Right renal pelvis (tissue), 4 donors: ENCODE data around the gene ZNF621. TPM values are rescaled to one million over a fixed set of nuclear protein-coding genes. Genes with fewer than 3 reads are reported as not detected.

ENCODE experiments used
- DNase-seq, 4 donors: peaks; one replicate each; pipeline ENCODE4 v3.0.0-alpha.2; 2013; ENCODE audit warnings: low read depth in 4 of 4, low spot score in 3 of 4, missing footprints in 1 of 4
- polyA plus RNA-seq, 4 donors: library from polyadenylated mRNA; unstranded; fragments of 120-200 nt; gene quantifications; one replicate each; pipeline ENCODE4 v1.2.1, GENCODE V29; 2013; ENCODE audit not compliant: insufficient read length in 4 of 4

The ZNF621 gene
- polyA plus RNA-seq: 10 to 100 TPM; 21.8 to 30.7 (median 24.5) TPM

DNA sequence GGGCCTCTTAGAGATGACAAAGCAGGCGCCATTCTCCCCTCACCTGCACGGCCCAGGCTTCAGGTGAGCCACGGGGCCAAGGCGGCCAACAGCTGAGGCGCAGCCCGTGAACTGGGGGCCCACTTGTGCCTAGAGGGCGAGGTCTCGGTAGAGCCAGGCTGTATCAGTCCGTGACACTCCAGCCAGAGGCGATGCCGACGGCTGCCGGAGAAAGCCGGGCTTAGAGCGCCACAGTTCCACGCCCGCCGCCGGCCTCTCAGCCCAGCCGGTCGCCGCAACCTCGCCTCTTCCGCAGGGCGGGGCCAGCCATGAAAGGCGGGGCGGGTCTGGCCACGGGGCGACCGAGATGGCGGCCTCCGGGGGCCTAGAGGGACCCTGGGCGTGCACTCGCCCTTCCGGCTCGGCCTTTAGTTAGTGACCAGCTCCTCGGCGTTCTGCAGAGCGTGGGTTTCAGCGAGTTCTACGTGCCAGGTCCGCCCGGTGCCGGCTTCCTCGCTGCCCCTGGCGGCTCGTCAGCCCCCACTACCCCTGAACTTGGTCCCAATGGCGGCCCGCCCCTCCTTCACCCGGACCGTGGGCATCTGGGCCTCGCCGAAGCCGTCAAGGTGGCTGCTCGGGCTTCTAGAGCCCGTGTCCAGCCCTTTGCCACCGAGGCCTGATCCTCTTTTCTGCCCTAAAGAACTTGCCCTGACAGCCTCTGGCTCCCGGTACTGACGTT lies at the start of gene ZNF621:
TSS of gene ZNF621 (plus strand) at position 393 of the 718 bp plus-strand sequence. CDS start 881 bp downstream, outside the sequence.
- DNase-seq: peak; percentile 69 to 78 (median 74)

DNA sequence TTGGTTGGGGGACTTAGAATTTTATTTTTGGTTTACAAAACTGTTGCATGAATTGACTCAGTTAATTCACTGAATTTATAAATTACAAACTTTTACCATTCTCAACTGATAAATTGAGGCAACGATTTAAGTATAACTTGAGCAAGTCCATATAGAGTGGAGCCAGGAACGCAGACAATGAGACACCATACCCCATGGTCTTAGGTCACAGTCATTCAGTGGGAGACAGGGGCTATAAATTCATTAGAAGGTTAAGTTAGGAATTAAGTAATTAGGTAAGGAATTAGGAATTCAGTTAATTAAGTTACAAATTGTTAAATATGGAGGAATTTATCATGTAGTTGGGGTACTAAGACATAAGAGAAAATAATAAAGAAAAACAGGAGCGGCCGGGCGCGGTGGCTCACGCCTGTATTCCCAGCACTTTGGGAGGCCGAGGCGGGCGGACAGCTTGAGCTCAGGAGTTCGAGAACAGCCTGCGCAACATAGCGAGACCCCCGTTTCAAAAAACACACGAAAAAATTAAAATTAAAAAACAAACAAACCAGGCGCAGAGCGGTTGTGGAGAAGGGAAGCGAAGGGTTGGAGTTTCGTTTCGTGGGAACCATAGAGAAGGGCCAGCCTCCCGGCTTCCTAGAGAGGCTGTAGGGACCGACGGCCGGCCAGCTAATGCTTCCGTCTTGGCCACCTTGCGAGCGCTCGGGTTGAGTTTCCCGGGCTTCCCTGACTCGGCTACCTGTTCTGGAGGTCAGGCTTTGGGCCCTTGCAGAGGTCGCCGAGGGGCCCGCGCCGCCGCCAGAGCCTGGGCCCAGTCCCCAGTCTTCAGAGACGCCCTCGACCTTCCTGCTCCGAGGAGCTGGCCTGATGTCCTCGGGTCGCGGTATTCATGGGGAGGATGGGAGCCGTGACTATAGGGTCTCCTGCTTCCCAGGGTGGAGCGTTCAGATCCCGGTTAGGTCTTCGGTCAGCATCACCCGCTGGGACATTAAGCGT lies 48.0 kb upstream of the ZNF621 start, which contains the start of gene ZNF619:
TSS of gene ZNF619 (plus strand) at position 645 of the 993 bp plus-strand sequence. CDS start 858 bp downstream, outside the sequence.
- peak in 3 of 4 donors; percentile 56 to 59 (median 57) for DNase-seq

DNA sequence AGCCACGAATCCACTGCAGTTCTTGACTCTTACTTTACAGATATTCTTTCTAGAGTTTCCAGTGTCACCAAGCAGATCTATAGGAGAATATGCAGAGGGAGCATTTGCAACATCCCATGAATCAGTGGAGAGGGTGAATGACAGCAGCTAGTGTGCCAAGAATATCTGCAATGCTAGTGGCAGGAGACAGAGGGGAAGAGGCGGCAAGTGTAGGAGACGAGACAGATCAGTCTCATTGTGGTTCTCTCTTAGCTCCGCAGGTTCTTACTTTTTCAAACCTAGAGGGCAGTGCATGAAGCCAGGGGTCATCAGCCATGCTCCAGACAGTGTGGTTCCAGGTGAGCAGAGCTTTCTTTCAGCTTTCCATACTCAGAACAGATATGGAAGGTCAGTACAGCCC lies 47.1 kb upstream of the ZNF621 start:
- no peak for DNase-seq

DNA sequence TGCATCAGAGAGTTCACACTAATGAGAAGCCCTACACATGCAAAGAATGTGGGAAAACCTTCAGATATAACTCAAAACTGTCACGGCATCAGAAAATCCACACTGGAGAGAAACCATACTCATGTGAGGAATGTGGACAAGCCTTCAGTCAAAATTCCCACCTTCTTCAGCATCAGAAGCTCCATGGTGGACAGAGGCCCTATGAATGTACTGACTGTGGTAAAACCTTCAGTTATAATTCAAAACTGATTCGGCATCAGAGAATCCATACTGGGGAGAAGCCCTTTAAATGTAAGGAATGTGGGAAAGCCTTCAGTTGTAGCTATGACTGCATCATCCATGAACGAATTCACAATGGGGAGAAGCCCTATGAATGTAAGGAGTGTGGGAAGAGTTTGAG lies 37.6 kb upstream of the ZNF621 start:
- DNase-seq: no peak

DNA sequence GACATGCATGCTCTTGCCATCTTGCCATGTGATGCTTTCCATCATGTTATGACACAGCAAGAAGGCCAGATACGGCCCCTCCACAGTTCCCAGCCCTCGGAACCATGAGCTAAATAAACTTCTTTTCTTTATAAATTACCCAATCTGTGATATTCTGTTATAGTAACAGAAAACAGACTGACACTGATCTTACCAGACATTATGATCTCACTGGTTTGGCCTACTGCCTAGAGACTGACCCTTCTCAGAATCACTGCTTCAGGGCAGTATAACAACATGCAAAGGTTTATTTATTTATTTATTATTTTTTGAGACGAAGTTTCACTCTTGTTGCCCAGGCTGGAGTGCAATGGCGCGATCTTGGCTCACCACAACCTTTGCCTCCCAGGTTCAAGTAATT lies 33.8 kb upstream of the ZNF621 start:
- no peak for DNase-seq

DNA sequence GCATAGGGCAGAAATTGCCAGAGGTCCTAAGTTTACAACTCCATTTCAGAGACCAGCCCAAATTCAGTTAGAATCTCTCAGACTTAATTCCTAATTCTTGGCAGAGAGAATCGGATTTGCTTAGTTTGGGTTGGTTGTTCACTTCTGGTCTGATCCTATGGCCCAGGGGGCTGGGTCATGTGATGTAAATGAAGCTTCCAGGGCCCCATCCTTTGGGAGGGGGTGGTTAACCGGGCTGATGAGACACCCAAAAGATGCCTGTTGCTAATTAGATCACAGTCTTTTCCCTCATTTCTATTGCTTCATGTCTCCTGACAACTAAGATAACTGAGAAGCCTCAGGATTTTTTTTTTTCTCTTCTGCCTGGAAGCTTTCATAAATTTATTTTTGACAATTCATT lies 30.1 kb upstream of the ZNF621 start:
- no peak for DNase-seq

DNA sequence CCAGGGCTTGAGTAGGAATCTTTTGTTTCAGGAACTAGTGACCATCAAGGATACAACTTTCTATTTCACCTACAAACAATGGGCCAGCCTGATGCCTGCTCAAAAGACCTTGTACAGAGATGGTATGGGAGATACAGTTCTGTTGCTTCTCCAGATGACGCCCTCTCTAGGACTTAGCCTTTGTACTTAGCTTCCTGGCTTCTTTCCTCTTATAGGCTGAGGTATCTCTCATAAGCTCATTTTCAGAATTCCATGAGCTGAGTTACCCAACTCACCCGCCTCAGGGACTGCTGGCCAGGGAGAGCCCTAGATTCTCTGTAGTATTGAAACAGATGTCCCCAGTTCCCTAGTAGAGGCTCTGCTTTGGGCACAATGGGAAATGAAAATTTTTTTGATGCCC lies 27.5 kb upstream of the ZNF621 start:
- no peak for DNase-seq

DNA sequence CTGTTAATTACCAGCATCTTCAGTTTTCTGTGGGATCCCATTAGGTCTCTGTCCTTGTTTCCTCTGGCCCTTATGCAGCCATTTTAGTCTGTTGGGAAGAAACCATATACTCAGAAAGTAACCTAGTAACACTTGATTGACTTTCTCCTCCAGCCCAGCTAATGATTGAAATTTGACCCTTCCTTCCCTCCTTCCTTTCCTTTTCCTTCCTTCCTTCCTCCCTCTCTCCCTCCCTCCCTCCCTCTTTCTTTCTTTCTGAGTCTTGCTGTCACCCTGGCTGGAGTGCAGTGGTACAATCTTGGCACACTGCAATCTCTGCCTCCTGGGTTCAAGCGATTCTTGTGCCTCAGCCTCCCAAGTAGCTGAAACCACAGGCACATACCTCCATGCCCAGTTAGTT lies 24.8 kb upstream of the ZNF621 start:
- no peak for DNase-seq

DNA sequence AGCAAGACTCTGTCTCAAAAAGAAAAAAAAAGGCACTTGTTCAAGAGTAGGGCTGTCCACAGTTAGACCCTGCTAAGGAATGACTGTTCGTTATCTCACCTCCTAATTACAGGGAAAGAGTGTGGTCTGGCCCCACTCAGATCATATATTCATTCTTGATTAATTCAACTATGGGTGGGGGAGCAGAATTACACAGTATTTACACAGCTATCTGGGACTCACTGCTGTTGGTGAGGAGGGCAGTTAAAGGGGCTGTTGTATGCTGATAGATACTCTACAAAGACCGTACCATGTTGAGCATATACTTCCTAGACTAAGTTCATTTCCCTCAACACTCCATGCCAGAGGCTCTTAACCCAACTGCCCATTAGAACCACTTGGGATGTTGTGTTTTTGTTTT lies 22.7 kb upstream of the ZNF621 start:
- no peak for DNase-seq

DNA sequence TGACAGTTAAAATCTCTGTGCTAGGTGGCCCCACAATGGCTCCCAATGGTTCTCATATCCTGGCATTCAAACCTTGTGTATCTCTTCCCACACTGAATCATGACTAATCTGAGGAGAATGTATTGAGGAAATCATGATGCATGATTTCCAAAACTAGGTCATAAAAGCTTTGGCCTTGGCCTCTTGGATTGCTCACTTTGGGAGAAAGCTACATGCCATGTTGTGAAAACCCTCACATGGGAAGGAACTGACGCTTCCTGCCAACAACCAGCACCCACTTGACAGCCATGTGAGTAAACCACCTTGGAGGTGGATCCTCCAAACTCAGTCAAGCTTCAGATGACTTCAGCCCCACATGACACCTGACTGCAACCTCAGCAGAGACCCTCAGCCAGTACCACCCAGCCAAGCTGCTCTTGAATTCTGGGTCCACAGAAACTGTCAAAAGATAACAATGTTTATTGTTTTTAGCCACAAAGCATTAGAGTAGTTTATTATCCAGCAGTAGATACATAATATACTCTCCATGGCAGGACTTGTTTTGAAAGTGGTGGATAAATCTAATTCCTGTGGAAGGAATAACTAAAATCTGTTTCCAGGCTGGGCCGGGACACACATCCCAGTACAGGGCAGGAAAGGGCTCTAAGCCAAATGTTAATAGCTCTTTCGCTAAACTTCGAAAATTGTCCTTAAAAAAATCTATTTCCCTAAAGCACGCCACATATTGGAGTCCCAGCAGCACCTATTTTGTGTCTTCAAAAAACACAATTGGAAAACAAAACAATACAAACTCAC lies 19.9 kb upstream of the ZNF621 start:
- no peak for DNase-seq

DNA sequence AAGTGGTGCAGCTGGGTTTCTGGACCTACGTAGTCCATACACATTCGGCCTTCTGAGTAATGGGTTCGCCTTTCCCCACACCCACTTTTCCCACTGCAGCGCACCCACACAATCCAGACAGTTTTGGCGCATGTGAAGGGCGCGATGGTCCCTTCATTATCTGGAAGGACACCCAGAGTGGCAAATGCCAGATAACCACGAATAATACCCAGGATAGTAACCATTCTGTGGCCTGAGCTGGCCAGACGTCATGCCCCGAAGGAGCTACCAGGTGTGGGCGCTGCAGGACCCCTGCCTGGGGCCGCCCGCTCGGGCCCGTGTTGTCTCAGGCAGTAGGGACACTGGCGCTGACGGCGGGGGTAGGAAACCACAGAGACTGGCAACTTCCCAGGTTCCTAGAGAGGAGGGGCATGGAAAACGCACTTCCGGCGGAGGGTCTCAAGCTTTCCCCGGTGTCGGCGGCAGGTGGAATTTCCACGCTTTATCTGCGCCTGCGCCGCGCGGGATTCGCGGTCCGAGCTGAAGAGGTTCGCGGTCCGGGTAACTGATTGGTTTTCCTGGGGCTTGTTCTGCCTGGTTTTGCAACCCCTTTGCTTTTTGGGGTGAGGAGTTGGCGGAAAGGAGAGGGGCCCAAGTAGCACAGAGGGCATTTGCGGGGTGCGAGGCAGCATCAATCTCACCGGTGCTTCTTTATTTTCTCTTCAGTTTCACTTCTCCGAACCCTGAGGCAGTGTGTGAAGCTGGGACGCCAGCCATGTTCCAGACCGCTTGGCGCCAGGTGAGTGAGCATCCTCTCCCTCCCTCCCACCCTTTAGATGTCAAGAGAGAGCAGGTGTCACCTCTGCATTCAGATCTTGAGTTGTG lies 18.9 kb upstream of the ZNF621 start, which contains the start of gene ZNF620:
TSS of gene ZNF620 (plus strand) at position 441 of the 864 bp plus-strand sequence. CDS start at position 755, 314 bp downstream.
- DNase-seq: peak; percentile 63 to 81 (median 77)

DNA sequence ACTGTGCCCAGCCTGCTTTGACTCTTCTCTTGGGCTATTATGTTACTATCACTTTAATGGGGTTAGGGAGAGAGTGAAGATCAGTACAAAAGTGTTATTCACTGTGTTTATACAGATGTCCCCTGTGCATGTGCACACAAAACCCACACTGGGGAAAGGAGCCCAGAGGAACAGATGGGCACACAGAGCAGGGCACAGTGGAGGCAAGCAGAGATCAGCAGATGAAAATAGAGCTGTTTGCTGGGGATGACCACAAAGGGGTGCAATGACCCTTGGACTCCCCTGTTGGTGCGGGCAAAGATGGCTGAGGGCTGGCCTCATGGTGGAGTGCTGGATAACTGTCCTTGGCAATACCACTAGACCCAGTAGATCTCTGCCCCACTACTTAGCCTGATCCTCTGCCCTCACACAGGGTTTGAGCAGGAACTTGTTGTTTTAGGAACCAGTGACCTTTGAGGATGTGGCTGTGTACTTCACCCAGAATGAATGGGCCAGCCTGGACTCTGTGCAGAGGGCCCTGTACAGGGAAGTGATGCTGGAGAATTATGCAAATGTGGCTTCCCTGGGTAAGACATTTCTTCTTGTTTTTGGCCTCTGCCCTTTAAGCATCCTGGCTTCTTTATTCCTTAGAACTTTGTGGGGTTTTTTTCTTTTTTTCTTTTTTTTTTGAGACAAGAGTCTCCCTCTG lies 13.6 kb upstream of the ZNF621 start:
- DNase-seq: no peak

DNA sequence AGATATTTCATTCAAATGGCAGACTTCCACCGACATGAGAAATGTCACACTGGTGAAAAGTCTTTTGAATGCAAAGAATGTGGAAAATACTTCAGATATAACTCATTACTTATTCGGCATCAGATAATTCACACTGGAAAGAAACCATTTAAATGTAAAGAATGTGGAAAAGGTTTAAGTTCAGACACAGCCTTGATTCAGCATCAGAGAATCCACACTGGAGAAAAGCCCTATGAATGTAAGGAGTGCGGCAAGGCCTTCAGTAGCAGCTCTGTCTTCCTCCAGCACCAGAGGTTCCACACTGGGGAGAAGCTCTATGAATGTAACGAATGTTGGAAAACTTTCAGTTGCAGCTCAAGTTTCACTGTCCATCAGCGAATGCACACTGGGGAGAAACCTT lies 8.6 kb upstream of the ZNF621 start:
- DNase-seq: no peak

DNA sequence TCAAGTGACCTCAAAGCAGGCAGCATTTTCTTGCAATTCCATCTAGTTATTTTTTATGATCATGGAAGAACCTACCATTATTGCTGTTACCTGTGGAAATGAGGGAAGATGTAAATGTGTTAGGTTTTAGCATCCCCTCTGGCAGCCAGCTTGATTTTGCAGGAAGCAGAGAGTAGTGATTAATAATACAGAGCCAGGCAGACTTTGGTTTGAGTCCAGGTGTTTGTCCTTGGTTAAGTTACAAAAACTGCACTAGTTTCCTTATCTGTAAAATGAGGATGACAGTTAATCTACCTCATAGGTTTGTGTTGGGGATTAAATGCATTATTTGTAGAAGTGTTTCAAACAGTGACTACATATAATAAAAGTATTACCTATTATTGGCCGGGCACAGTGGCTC lies 6.7 kb upstream of the ZNF621 start:
- no peak for DNase-seq

DNA sequence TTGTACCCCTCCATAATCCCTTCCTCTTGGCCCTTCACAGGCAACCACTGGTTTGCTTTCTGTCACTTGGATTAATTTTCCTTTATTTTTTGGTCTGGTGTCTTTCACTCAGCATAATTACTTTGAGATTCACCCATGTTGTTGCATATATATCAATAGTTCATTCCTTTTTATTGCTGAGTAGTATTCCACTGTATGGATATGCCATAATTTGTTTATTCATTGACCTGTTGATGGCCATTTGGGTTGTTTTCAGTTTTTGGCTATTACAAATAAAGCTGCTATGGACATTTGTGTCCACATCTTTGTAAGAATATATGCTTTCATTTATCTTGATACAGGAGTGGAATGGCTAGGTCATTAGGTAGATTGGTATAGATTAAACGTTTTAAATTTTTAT lies 5.9 kb upstream of the ZNF621 start:
- DNase-seq: no peak

DNA sequence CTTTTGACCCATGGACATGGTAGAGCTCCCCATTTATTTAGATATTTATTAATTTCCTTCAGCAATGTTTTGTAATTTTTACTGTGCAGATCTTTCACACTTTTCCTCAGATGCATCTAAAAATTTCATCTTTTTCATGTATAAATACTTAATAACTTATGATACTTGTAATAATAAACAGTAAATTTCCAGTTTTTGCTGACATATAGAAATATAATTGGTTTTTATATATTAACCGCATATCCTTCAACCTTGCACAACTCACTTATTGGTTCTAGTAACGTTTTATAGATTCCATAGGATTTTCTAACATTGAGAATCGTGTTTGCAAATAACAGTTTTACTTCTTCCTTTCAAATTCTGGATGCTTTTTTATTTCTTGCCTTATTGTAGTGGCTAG lies 3.5 kb upstream of the ZNF621 start:
- no peak for DNase-seq

DNA sequence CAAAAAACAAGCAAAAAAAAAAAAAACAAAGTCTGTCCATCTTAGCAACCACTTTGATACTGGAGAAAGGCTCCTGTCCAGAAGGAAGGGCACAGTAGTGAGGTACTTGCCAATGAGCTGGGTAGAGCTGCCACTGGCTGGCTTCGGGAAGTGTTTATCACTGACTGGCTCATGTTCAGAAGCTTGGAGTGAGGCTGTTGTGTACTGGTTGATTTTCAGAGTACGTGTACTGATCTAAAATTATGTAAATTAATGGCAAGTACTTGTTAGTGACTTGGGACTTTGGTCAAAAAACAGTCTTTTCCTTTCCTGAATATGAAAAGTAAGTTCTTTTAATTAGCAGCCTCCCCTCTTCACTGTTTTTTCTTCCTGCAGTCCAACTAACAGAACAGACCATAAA lies 979 bp upstream of the ZNF621 start:
- DNase-seq: no peak

DNA sequence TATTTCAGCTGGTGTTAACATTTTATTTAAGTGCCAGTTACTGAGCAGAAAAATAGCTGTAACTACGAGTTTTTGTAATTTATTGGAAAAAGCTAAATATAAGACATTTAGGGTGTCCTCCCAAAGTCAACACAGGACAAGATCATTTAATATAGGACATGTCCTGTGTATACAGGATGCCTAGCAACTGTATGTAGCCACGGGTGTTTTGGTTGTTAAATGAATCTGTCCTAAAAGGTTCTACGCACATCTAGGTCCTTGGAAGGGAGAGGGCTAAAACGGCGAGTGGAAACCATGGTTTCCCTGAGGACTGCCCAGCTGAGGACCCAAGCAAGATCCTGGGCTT lies 565 bp upstream of the ZNF621 start:
- peak in 1 of 4 donors; percentile 15 for DNase-seq

DNA sequence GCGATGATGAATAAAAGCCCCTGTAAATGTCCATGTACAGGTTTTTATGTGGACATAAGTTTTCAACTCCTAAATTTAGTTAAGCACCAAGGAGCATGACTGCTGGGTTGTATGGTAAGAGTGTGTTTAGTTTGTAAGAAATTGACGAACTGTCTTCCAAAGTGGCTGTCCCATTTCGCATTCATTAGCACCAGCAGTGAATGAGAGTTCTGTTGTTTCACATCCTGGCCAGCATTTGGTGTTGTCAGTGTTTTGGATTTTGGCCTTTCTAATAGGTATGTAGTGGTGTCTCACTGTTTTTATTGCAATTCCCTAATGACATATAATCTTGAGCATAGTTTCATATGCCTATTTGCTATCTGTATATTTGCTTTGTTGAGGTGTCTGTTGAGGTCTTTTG lies 3.7 kb downstream of the ZNF621 start:
- no peak for DNase-seq
